ENCODE measurements around the gene MBNL2. TPM values are rescaled to one million over a fixed set of nuclear protein-coding genes. Genes with fewer than 3 reads are reported as not detected.

The MBNL2 gene
- total RNA-seq, 3 donors from 2014 or later = 68.5 to 131 (median 120) TPM

GRCh38 chr13:97385854-97386253 lies 163.7 kb downstream of the MBNL2 start:
- Histone ChIP-seq H3K36me3 (no peaks in the 10 kb centered on the region), H3K4me3 (no peak overlapping the region), H3K4me1 (no peaks in the 10 kb centered on the region), H3K27ac (no peak overlapping the region), H3K27me3 (no peaks in the 10 kb centered on the region), H3K9me3 (no peaks in the 10 kb centered on the region)
- intact Hi-C loops (cut with DNase I; ENCODE audit: low total_unique reads) = no loop called here
- DNase-seq (ENCODE audit: low spot score in 2 of 2) = no peak
- TF ChIP-seq POLR2A (IDR thresholded peaks at IDR 0.05) = no peak
- TF ChIP-seq POLR2AphosphoS5 (IDR thresholded peaks at IDR 0.05) = no peak
- TF ChIP-seq CTCF (IDR thresholded peaks at IDR 0.05) = no peak

GRCh38 chr13:97386801-97387484 lies 164.8 kb downstream of the MBNL2 start:
- H3K27me3 ChIP-seq = no peaks in the 10 kb centered on the region
- TF ChIP-seq CTCF (IDR thresholded peaks at IDR 0.05) (no peak), POLR2AphosphoS5 (IDR thresholded peaks at IDR 0.05) (no peak)
- H3K27ac ChIP-seq = no peak overlapping the region
- no peak for DNase-seq (ENCODE audit: low spot score in 2 of 2)
- intact Hi-C loops (cut with DNase I; ENCODE audit: low total_unique reads) = no loop called here
- H3K36me3 ChIP-seq = peaks cover 4% of the 10 kb centered on the region
- no peak overlapping the region for H3K4me3 ChIP-seq
- no peaks in the 10 kb centered on the region for H3K4me1 ChIP-seq
- H3K9me3 ChIP-seq = no peaks in the 10 kb centered on the region

GRCh38 chr13:97387485-97387839 lies 165.3 kb downstream of the MBNL2 start:
- H3K9me3 ChIP-seq = no peaks in the 10 kb centered on the region
- H3K4me3 ChIP-seq = no peak overlapping the region
- H3K27ac ChIP-seq = no peak overlapping the region
- no peaks in the 10 kb centered on the region for H3K4me1 ChIP-seq
- no peak for DNase-seq (ENCODE audit: low spot score in 2 of 2)
- H3K27me3 ChIP-seq = no peaks in the 10 kb centered on the region
- intact Hi-C loops (cut with DNase I; ENCODE audit: low total_unique reads) = no loop called here
- peaks cover 4% of the 10 kb centered on the region for H3K36me3 ChIP-seq
- TF ChIP-seq CTCF (IDR thresholded peaks at IDR 0.05) (no peak), POLR2AphosphoS5 (IDR thresholded peaks at IDR 0.05) (no peak), POLR2A (IDR thresholded peaks at IDR 0.05) (no peak)

- Histone ChIP-seq H3K4me3 (no peak overlapping the region), H3K9me3 (no peaks in the 10 kb centered on the region), H3K27ac (no peak overlapping the region), H3K27me3 (no peaks in the 10 kb centered on the region), H3K36me3 (peaks cover 4% of the 10 kb centered on the region), H3K4me1 (no peaks in the 10 kb centered on the region)
- TF ChIP-seq CTCF (IDR thresholded peaks at IDR 0.05) (no peak), POLR2AphosphoS5 (IDR thresholded peaks at IDR 0.05) (no peak), POLR2A (IDR thresholded peaks at IDR 0.05) (no peak)
- intact Hi-C loops (cut with DNase I; ENCODE audit: low total_unique reads) = no loop called here
- DNase-seq (ENCODE audit: low spot score in 2 of 2) = no peak
These were observed 165.8 kb downstream of the MBNL2 start for GRCh38 chr13:97387890-97388289.

GRCh38 chr13:97388373-97388772 lies 166.2 kb downstream of the MBNL2 start:
- Histone ChIP-seq H3K36me3 (peaks cover 4% of the 10 kb centered on the region), H3K27ac (no peak overlapping the region), H3K27me3 (no peaks in the 10 kb centered on the region), H3K4me3 (no peak overlapping the region), H3K9me3 (no peaks in the 10 kb centered on the region), H3K4me1 (no peaks in the 10 kb centered on the region)
- no peak for DNase-seq (ENCODE audit: low spot score in 2 of 2)
- TF ChIP-seq POLR2AphosphoS5 (IDR thresholded peaks at IDR 0.05) = no peak
- TF ChIP-seq POLR2A (IDR thresholded peaks at IDR 0.05) = no peak
- no peak for TF ChIP-seq CTCF (IDR thresholded peaks at IDR 0.05)
- intact Hi-C loops (cut with DNase I; ENCODE audit: low total_unique reads) = no loop called here

All from breast epithelium (tissue), 4 donors.